DMS79 treated with DMSO at 0.1 percent for 48 hours (cell line): ENCODE data around the gene OR2AT4.
"Not testable (repeated sequence)": the region's sequence is repeated elsewhere in the genome, so short reads cannot be mapped to it uniquely, and the experiment has no call there.

Experiments
- DNase-seq: peaks from one replicate; lab custom pipeline; 2025; lab: John Stamatoyannopoulos, UW

The OR2AT4 gene

DNA sequence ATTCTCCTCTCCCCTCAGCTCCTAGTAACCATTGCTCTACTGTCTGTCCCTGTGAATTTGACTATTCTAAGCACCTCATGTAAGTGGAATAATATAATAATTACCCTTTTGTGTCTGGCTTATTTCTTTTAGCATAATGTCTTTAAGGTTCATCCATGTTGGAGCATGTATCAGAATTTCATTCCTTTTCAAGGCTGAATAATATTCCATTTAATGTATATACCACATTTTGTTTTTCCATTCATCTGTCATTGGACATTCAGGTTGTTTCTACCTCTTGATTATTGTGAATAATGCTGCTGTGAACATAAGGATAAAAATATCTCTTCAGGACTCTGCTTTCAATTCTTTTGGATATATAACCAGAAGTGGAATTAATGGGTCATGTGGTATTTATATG lies 28.1 kb downstream of the OR2AT4 start:
- no peak for DNase-seq

DNA sequence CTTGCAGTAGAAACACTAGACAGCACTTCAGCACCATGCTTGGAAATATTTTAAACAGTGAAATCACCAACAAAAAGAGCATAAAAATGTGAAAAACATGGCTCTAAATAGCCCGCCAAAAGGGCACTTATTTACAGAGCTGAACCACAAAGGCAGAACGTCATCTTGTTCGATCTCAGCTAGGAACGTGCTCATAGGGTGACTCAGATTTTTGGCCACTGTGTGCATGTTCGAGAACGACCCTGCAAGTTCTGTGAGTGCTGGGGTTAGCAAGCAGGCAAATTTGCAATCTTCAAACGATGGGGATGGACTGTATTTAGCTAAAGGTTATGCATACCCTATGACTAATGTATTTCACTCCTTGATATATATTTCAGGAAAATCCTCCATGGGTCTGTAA lies 30.6 kb downstream of the OR2AT4 start:
- no peak for DNase-seq

DNA sequence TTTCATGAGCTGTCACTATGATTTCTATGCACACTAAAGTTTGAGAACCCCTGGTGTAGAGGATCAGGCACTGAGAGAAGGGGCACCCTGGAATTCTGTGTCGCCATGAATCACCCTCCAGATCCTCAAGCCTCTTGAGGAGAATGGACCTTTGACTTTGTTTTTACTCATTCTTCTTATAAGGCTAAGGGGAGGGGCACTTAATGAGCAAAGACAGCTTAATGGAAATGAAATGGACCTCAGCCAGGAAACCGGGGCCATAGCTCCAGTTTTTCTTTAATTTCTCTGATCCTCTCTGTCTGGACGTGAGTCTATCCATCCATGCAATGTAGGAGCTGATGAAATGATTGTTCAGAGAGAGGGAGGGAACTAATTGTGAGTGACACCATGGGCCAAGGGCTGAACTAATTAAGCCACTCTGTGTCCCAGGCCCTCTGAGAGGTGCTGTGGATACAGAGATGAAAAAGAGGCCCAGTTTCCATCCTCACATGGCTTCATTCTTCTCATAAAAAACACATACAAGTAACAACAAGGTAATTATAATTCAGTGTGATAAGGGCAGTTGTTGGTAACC lies 32.8 kb downstream of the OR2AT4 start:
- DNase-seq, result no peak

DNA sequence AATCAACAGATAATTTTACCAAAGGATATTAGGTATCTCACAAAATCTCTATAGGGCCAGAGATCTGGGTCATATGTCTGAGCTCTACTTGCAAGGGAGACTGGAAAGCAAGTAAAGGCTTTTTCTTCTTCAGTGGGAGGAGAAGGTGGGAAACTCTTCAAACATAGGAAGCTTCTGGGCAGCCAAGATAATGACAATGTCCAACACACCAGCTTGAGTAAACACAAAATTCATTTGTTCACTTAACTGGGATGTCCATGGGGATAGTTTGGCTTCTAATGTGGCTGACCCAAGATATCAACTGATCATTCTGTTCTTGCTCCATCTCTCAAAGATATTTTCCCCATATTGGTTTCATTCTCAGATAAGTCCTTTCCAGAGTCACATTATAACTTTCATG lies 37.4 kb downstream of the OR2AT4 start:
- DNase-seq, result no peak

DNA sequence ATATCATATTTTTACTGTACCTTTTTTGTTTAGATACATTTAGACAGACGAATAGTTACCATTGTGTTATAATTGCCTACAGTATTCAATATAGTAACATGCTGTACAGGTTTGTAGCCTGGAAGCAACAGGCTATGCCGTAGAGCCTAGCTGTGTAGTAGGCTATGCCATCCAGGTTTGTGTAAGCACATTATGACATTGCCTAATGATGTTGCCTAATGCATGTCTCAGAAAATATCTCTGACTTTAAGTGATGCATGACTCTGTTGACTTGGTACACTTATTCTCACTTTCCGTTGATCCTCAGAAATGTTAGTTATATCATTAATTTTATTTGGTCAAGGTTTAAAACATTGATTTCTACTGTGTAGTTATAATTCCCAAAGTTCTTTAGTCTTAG lies 39.9 kb downstream of the OR2AT4 start:
- no peak for DNase-seq

DNA sequence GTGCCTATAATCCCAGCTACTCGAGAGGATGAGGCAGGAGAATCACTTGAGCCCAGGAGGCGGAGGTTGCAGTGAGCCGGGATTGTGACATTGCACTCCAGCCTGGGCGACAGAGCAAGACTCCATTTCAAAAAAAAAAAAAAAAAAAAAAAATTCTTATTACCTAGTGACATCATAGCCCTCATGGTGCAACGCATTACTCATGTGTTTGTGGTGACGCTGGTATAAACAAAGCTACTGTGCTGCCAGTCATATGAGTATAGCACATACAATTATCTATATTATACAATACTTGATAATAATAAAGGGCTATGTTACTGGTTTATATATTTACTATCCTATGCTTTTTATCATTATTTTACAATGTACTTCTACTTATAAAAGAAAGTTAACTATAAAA lies 41.2 kb downstream of the OR2AT4 start:
- no peak for DNase-seq

DNA sequence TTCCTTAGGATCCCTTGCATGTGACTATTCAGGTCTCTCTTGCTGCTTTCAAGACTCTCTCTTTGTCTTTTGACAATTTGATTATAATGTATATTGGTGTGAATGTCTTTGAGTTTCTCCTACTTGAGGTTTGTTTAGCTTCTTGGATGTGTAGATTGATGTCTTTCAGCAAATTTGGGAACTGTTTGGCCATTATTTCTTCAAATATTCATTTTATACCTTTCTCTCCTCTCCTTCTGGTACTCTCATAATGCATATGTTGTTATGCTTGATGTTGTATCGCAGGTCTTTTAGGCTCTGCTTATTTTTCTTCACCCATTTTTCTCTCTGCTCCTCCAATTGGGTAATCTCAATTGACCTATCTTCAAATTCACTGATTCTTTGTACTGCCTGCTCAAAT lies 44.2 kb downstream of the OR2AT4 start:
- DNase-seq, result no peak

DNA sequence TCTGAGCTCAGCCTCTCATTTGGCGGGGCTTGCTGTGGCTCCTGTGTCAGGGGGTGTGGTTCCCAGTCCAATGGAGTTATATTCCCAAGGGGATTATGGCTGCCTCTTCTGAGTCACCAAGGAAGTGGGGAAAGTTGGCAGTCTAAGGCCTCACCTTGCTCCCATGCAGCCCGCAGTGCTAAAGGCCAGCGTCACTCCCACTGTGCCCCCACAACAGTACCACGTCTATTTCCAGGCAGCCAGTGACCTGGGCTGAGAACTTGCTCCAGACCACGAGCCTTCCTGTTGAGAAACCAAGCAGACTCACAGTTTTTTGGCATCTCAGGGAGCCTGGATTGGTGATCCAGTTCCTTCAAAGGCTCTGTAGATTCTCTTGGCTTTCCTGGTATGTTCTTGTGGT lies 45.6 kb downstream of the OR2AT4 start:
- no peak for DNase-seq

DNA sequence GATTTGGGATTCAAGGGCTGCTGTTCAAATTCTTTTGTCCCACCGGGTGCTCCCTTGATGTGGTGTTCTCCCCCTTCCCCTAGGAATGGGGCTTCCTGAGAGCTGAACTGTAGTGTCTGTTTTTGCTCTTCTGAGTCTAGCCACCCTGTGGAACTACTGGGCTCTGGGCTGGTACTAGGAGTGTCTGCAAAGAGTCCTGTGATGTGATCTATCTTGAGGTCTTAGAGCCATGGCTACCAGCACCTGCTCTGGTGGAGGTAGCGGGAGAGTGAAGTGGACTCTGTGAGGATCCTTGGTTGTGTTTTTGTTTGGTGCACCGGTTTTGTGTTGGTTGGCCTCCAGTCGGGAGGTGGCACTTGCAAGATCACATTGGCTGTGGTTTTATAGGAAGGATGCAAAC lies 46.2 kb downstream of the OR2AT4 start:
- no peak for DNase-seq

DNA sequence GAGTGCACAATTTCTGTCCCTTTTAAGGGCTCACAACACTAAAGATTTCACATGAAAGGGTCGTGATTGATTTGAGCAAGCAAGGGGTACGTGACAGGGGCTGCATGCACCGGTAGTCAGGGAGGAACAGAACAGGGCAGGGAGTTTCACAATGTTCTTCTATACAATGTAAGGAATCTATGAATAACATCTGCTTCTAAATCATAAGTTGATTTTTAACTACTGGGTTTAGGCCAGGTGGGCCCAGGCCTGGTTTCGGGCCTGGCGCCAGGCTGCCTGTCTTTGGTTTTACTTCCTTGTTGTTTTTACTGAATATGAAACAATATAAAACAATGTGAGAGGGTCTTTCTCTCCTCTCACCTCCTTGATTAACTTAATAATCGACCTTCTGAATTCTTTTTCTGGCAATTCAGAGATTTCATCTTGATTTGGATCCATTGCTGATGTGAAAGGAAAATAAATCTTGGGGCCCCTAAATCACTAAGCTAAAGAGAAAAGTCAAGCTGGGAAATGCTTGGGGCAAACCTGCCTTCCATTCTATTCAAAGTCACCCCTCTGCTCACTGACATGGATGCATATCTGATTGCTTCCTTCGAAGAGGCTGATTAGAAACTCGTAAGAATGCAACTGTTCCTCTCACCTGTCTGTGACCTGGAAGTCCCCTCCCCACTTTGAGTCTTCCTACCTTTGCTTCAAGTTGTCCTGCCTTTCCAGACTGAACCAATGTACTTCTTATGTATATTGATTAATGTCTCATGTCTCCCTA lies 47.0 kb downstream of the OR2AT4 start:
- DNase-seq, result not testable (repeated sequence)

DNA sequence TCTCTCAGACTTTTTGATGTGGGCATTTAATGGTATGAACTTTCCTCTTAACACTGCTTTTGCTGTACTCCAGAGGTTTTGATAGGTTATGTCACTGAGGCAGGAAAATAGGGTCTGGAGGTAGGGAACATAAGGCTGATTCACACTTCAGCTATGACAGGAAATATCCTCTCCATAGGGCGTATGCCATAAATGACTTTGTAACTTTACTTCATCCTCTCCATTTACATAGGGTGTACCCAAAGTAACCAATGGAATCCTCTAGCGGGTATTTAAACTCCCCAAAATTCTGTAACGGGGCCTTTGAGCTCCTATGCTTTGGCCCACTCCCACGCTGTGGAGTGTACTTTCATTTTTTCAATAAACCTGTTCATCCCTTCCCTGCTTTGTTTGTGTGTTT lies 49.5 kb downstream of the OR2AT4 start:
- DNase-seq, result peak; percentile 30

DNA sequence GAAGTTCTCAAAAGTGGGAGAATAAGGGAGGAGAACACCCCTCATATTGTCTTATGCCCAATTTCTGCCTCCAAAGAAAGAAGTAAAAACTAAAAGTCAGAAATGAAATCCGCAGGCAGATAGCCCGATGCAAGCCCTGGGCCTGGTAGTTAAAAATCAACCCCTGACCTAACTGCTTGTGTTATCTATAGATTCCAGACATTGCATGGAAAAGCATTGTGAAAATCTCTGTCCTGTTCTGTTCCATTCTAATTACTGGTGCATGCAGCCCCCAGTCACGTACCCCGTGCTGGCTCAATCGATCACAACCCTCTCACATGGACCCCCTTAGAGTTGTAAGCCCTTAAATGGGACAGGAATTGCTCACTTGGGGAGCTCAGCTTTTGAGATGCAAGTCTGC lies 50.0 kb downstream of the OR2AT4 start:
- not testable (repeated sequence) for DNase-seq

DNA sequence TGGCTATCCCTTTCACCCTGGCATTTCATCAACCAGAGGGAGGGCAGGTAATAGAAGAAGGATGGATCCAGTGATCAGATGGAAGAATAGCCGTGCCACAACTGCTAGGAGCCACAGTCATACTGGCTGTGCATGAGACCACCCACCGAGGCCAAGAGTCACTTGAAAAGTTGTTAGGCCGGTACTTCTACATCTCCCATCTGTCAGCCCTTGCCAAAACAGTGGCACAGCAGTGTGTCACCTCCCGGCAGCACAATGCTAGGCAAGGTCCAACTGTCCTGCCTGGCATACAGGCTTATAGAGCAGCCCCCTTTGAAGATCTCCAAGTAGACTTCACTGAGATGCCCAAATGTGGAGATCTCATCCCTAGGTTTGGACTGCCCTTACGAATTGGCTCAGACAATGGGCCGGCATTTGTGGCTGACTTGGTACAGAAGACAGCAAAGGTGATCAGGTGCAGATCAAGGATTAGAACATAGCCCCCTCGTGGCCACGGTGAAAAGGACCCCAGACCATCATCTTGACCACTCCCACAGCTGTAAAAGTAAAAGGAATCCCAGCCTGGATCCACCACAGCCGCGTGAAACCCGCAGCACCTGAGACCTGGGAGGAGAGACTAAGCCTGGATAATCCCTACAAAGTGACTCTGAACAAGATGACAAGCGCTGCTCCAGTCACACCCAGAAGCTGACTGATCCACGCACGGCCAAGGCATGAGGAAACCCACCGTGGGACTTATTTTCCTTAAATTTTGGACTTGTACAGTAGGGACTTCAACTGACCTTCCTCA lies 52.1 kb downstream of the OR2AT4 start:
- DNase-seq, result peak; percentile 89

DNA sequence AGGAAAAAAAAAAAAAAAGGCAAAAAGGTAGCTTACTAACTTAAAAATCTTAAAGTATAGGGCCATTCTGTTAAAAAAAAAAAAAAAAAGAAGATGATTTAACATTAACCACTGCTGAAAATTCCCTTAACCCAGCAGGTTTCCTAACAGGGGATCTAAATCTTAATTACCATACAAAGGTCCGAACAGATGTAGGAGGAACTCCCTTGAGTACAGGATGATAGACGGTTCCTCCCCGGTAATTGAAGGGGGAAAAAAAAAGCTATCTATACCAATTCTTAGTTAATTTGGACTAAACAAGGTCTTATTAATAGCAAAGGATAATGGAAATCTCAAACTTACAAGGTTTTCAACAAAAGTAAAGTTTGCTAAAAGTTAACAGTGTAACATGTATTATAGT lies 54.9 kb downstream of the OR2AT4 start:
- not testable (repeated sequence) for DNase-seq

DNA sequence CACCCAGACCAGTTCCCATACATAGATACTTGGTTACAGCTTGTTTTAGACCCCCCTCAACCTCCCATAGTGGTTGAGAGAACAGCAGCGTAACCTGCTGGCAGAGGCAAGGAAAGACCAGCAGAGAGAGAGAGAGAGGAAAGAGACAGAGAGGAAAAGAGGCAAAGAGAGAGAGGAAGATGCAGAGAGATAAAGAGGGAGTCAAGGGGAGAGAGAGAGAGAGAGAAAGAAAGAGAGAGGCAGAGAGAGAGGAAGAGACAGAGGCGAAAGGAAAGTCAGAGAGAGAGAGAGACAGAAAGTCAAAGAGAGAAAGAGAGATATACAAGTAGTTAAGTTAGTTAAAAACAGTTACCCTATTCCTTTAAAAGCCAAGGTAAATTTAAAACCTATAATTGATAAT lies 55.4 kb downstream of the OR2AT4 start:
- DNase-seq, result no peak

DNA sequence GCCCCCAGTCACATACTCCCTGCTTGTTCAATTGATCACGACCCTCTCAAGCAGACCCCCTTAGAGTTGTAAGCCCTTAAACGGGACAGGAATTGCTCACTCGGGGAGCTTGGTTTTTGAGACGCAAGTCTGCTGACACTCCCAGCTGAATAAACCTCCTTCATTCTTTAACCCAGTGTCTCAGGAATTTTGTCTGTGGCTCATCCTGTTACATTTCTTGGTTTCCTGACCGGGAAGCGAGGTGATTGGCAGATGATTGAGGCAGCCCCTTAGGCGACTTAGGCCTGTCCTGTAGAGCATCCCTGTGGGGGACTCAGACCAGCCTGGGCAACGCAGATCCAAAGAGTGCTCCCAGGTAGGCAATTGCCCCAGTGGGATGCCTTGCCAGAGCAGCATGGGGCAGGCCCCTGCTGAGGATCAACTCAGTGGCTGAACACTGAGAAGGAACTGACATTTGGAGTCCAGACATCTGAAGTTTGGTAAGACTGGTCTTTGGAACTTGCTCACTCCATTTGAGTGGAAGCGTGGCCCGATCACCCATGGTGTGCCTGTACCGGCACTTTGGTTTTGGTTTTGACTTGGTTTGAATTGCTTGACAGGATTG lies 56.4 kb downstream of the OR2AT4 start:
- DNase-seq, result no peak

DNA sequence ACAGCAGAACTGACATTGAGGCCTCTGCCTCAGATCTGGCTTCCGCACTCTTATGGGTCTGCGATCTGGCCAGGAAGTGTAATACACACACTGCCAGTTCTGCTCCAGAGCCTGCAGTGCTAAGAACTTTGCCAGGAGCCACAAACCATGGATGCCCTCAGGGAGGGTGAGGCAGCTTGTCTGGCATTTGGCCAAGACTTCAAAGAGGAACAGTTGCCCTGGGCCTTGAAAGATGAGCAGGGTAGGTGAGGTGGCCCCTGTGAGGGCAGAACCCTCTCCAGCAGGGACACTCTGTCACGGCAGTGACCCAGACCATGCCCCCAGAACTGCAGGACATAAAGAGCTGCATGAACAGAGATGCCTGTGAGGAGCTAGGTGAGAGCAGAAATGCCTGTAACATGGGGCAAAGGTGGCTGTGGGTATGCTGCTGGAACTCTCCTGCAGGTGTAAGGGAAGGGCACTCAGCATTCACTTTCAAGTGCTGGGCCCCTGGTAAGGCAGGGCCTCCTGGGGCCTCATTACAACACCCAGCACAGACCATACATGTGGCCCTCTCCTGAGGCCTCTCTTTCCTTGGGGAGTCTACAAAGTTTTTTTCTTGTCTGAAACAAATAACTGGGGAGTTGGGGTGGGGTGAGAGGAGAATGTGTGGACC lies 60.6 kb downstream of the OR2AT4 start:
- DNase-seq, result peak; percentile 90

DNA sequence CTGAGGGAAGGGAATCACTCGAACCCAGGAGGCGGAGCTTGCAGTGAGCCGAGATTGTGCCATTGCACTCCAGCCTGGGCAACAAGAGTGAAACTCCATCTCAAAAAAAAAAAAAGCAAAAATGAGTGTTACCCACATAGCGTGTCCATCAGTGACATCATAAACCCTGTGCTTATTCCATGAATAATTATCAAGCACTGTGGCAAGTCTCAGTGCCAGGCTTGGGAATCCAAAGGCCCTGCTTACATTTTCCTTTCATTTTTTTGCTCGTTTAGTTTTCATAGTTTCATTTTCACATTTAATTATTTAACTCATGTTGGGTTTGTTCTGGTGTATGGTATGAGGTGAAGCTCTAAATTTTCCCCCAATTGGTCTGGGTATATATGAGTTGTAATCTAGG lies 61.4 kb downstream of the OR2AT4 start:
- no peak for DNase-seq

DNA sequence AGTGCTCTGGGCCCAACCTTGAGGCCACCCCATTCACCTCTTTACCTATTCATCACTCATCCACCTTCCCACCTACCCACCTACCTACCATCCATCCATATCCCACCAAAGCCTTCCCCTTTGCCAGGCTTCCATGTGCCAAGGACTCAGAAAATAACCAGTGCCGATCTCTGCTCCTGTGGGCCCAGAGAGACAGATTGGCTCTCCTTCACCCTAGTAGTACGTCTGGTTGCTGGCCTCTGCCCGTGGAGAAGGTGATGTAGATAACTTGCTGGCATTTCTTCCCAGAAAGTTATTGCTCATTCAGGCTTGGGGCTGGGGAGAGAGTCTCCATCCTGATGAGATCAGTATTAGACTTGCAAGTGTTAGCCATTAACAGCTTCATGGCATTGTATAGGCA lies 62.8 kb downstream of the OR2AT4 start:
- no peak for DNase-seq

DNA sequence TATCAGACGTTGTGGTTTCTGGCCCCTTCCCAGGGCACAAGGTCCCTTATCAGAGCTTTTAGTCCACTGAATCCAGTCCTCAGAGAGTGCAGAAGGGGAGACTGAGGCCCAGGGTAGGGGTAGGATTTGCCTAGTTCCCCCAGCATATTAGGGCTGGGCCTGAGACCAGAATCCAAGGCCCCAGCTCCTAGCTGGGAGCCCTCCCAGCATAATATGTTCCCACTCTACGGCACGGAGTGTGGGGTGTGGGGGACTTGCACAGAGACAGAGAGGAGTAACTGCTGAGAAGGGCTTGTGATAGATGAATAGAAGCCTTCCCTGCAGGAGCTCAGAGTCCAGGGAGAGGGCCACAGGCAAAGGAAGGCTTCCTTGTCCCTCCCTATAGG lies 64.1 kb downstream of the OR2AT4 start:
- DNase-seq, result no peak

DNA sequence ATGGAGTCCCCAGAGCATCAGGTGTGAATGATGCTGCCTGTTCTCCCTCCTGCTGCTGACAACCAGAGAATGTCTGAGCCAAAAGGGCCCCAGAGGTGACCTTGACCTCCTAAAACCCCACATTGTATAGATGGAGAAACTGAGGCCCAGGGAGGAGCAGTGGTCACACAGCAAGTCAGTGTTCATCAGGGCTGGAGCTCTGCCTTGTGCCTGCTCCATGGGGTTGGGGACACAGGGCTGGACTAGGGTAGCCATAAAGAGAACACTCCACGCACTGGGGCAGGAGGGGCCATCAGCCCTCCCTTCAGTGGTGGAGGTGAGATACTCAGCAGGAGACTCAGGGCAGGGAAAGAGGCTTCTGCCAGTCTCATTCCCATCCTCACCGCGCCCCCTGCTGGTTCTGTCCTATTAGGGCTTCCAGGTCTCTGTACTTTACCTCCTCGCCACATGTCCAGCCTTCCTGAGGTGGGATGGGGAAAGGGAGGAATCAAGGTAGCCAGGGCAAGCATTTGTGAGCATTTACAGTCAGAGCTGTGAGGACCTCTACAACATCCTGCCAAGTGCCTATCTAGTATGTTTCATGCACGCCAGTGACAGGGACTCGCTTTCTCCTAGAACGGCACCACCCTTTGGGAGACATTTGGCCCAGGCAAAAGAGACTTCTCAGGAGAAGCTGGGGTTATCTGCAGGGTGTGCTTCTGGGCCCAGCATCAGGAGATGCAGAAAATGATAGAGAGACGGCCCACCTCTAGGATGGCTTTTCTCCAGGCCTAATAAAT lies 64.7 kb downstream of the OR2AT4 start:
- DNase-seq, result peak; percentile 23
